GM12875 (cell line): ENCODE measurements around the gene PKD2.
A peak's percentile ranks its signal among the peaks of the same experiment; 100 is the strongest.

Source experiments
- H3K4me3 ChIP-seq: one replicate; pipeline ENCODE4 v1.5.1; 2011; ENCODE audit warnings: low read depth, low read length, control low read depth
- TF ChIP-seq, protein P1 (sequence below): IDR thresholded peaks from 2 replicates; pipeline ENCODE4 v1.5.1; 2011; ENCODE audit warnings: low read depth, mild to moderate bottlenecking, control low read depth, inconsistent platforms, low read length, moderate library complexity, borderline replicate concordance; ENCODE audit not compliant: insufficient read depth

The PKD2 gene

DNA sequence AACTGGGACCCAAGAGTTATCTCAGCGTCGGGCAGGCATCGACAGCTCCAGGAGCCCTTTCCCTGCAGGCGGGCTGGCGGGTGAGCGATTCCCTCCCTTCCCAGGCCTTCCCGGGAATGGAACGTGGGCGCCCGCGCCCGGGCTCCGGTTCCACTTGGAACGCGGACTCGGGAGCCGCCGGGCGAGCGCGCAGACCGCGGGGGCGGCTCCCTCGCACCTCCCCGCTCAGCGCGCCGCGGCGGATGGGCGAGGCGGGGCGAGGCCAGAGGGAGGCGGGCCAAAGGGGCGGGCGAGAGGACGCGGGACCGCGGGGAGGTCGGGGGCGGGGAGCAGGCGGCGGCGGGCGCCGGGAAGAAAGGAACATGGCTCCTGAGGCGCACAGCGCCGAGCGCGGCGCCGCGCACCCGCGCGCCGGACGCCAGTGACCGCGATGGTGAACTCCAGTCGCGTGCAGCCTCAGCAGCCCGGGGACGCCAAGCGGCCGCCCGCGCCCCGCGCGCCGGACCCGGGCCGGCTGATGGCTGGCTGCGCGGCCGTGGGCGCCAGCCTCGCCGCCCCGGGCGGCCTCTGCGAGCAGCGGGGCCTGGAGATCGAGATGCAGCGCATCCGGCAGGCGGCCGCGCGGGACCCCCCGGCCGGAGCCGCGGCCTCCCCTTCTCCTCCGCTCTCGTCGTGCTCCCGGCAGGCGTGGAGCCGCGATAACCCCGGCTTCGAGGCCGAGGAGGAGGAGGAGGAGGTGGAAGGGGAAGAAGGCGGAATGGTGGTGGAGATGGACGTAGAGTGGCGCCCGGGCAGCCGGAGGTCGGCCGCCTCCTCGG lies at the start of gene PKD2:
TSS of gene PKD2 (plus strand) at position 332 of the 818 bp plus-strand sequence. CDS start at position 431, 99 bp downstream.
- TF ChIP-seq, protein P1, sequence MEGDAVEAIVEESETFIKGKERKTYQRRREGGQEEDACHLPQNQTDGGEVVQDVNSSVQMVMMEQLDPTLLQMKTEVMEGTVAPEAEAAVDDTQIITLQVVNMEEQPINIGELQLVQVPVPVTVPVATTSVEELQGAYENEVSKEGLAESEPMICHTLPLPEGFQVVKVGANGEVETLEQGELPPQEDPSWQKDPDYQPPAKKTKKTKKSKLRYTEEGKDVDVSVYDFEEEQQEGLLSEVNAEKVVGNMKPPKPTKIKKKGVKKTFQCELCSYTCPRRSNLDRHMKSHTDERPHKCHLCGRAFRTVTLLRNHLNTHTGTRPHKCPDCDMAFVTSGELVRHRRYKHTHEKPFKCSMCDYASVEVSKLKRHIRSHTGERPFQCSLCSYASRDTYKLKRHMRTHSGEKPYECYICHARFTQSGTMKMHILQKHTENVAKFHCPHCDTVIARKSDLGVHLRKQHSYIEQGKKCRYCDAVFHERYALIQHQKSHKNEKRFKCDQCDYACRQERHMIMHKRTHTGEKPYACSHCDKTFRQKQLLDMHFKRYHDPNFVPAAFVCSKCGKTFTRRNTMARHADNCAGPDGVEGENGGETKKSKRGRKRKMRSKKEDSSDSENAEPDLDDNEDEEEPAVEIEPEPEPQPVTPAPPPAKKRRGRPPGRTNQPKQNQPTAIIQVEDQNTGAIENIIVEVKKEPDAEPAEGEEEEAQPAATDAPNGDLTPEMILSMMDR, result no peak
- peak within 1 kb of the TSS; percentile 93 for H3K4me3 ChIP-seq

DNA sequence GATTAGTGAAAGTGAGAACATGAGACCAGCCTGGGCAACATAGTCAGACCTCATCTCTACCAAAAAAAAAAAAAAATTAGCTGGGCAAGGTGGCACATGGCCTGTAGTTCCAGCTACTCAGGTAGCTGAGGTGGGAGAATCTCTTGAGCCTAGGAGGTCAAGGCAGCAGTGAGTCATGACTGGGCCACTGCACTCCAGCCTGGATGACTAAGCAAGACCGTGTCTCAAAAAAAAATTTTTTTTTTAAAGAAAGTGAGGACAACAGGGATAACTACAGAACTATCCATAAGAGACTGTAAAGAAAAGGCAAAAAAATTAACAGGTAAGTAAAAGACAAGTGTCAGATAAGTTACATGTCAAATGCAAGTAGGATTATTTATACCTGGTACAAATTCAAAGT lies 45.4 kb upstream of the PKD2 start:
- no peak overlapping the region for H3K4me3 ChIP-seq
- TF ChIP-seq, protein P1, result no peak

DNA sequence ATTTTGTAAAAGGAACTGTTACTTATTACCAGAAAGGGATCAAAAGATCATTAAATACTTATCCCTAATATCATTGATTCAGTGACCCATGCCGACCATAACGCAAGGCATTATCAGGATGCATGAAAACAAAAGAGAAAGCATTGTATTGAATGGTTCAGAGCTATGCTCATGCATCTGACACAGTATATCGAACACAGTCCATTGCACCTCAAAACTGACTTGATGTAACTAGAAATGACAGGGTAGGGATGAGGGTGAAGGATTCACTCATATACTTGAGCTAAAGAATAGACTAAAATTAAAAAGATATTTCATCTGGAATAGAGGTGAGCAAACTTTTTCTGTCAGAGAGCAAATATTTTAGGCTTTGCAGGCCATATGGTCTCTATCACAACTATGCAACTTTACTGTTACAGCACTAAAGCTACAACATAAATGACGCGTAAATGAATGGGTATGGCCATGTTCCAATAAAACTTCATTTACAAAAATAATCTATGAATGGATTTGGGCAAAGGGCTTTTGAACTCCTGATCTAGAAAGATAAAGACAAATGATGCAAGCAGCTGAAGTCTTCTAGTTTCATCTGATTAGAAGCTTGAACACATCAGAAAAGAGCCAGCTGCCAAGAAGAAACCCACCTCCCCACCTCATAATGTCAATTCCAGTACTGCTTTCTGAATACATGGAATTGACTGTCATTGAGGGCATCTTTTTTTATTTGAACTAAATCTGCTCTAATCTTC lies 44.9 kb upstream of the PKD2 start:
- TF ChIP-seq, protein P1, result no peak
- H3K4me3 ChIP-seq, result no peak overlapping the region

- H3K4me3 ChIP-seq, result no peak overlapping the region
- TF ChIP-seq, protein P1, result no peak
Observed at GRCh38 chr4:87965501-87965975, 41.9 kb upstream of the PKD2 start.

DNA sequence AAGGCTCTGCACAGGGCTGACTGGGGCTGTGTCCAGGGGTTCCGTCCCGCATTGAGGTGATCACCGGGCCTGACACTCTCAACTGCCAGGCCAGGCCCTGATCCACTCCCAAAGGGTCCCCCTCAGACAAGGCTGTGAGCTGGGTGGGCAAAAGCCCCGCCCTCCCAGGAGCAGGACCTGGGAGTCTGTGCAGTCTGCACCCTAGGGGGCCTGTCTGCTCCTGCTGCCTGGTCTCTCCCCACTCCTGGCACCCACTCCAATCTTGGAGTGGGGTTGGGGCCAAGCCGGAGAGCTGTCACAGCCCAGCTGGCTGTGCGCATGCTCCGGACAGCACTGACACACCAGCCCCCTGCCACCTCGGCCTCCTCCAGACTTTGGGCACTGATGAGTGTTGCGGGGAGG lies 41.3 kb upstream of the PKD2 start:
- H3K4me3 ChIP-seq, result no peak overlapping the region
- TF ChIP-seq, protein P1, result no peak

DNA sequence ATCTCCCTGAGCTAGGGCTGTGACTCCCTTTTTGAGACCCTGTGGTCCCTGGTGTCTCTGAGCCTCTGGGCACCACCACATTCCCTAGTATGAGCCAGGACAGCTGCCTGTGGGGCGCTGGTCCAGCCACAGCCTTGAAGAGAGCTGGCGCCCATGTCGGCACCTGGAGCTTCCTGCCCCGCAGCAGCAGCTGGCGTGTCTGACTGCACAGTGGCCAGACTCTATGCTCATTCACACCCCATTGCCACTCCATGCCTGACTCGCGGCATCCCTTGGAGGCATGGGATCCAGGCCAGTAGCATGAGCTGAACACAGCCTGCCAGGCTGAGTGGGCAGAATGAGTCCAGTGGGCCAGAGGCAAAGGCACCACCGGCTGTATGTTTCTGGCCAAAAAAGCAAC lies 40.2 kb upstream of the PKD2 start:
- TF ChIP-seq, protein P1, result no peak
- H3K4me3 ChIP-seq, result no peak overlapping the region

- H3K4me3 ChIP-seq, result no peak overlapping the region
- TF ChIP-seq, protein P1, result no peak
Observed at GRCh38 chr4:87970121-87970520, 37.3 kb upstream of the PKD2 start.
